ENCODE measurements around the gene NMT1.

The NMT1 gene

GRCh38 chr17:45115015-45115625 lies 54.0 kb downstream of the NMT1 start:
- Histone ChIP-seq H3K4me3 (ENCODE audit: low read length) (no peak overlapping the region), H3K9me3 (ENCODE audit: insufficient read depth, low read depth, low read length) (no peaks in the 10 kb centered on the region), H3K9ac (ENCODE audit: low read depth, low read length) (no peak overlapping the region), H3K27ac (ENCODE audit: low read depth, low read length) (no peak overlapping the region), H3K27me3 (ENCODE audit: insufficient read depth, low read length) (no peaks in the 10 kb centered on the region), H3K36me3 (ENCODE audit: insufficient read depth, low read length) (no peaks in the 10 kb centered on the region), H3K4me1 (ENCODE audit: insufficient read depth, low read length) (no peaks in the 10 kb centered on the region)
- WGBS: 93% methylated on average over 26 of the region's 26 CpGs

- Histone ChIP-seq H3K4me1 (ENCODE audit: insufficient read depth, low read length) (no peaks in the 10 kb centered on the region), H3K27me3 (ENCODE audit: insufficient read depth, low read length) (no peaks in the 10 kb centered on the region), H3K9me3 (ENCODE audit: insufficient read depth, low read depth, low read length) (no peaks in the 10 kb centered on the region), H3K27ac (ENCODE audit: low read depth, low read length) (no peak overlapping the region), H3K9ac (ENCODE audit: low read depth, low read length) (no peak overlapping the region), H3K36me3 (ENCODE audit: insufficient read depth, low read length) (no peaks in the 10 kb centered on the region), H3K4me3 (ENCODE audit: low read length) (no peak overlapping the region)
- WGBS: 85% methylated on average over 8 of the region's 11 CpGs
Measured at GRCh38 chr17:45115871-45116270, 54.8 kb downstream of the NMT1 start.

- no peak overlapping the region for H3K4me3 ChIP-seq (ENCODE audit: low read length)
- H3K27ac ChIP-seq (ENCODE audit: low read depth, low read length): no peak overlapping the region
- 89% methylated on average over 9 of the region's 10 CpGs for WGBS
- no peaks in the 10 kb centered on the region for H3K27me3 ChIP-seq (ENCODE audit: insufficient read depth, low read length)
- H3K9me3 ChIP-seq (ENCODE audit: insufficient read depth, low read depth, low read length): no peaks in the 10 kb centered on the region
- H3K9ac ChIP-seq (ENCODE audit: low read depth, low read length): no peak overlapping the region
- no peaks in the 10 kb centered on the region for H3K4me1 ChIP-seq (ENCODE audit: insufficient read depth, low read length)
- H3K36me3 ChIP-seq (ENCODE audit: insufficient read depth, low read length): no peaks in the 10 kb centered on the region
Measured at GRCh38 chr17:45116434-45117016, 55.4 kb downstream of the NMT1 start.

GRCh38 chr17:45117334-45117733 lies 56.2 kb downstream of the NMT1 start:
- no peaks in the 10 kb centered on the region for H3K36me3 ChIP-seq (ENCODE audit: insufficient read depth, low read length)
- no peak overlapping the region for H3K9ac ChIP-seq (ENCODE audit: low read depth, low read length)
- H3K9me3 ChIP-seq (ENCODE audit: insufficient read depth, low read depth, low read length): no peaks in the 10 kb centered on the region
- H3K27ac ChIP-seq (ENCODE audit: low read depth, low read length): no peak overlapping the region
- 97% methylated on average over 4 of the region's 4 CpGs for WGBS
- H3K27me3 ChIP-seq (ENCODE audit: insufficient read depth, low read length): no peaks in the 10 kb centered on the region
- H3K4me3 ChIP-seq (ENCODE audit: low read length): no peak overlapping the region
- H3K4me1 ChIP-seq (ENCODE audit: insufficient read depth, low read length): no peaks in the 10 kb centered on the region

GRCh38 chr17:45117848-45118646 lies 56.9 kb downstream of the NMT1 start:
- WGBS: 94% methylated on average over 20 of the region's 20 CpGs
- Histone ChIP-seq H3K9ac (ENCODE audit: low read depth, low read length) (no peak overlapping the region), H3K27ac (ENCODE audit: low read depth, low read length) (no peak overlapping the region), H3K9me3 (ENCODE audit: insufficient read depth, low read depth, low read length) (no peaks in the 10 kb centered on the region), H3K4me1 (ENCODE audit: insufficient read depth, low read length) (no peaks in the 10 kb centered on the region), H3K4me3 (ENCODE audit: low read length) (no peak overlapping the region), H3K27me3 (ENCODE audit: insufficient read depth, low read length) (no peaks in the 10 kb centered on the region), H3K36me3 (ENCODE audit: insufficient read depth, low read length) (no peaks in the 10 kb centered on the region)

GRCh38 chr17:45118691-45119090 lies 57.6 kb downstream of the NMT1 start:
- Histone ChIP-seq H3K9ac (ENCODE audit: low read depth, low read length) (no peak overlapping the region), H3K4me3 (ENCODE audit: low read length) (no peak overlapping the region), H3K27ac (ENCODE audit: low read depth, low read length) (no peak overlapping the region), H3K4me1 (ENCODE audit: insufficient read depth, low read length) (no peaks in the 10 kb centered on the region), H3K36me3 (ENCODE audit: insufficient read depth, low read length) (no peaks in the 10 kb centered on the region), H3K9me3 (ENCODE audit: insufficient read depth, low read depth, low read length) (no peaks in the 10 kb centered on the region), H3K27me3 (ENCODE audit: insufficient read depth, low read length) (no peaks in the 10 kb centered on the region)
- WGBS: 95% methylated on average over 23 of the region's 23 CpGs

- whole genome bisulfite sequencing: 92% methylated on average over 8 of the region's 8 CpGs
- Histone ChIP-seq H3K4me3 (ENCODE audit: low read length) (no peak overlapping the region), H3K27me3 (ENCODE audit: insufficient read depth, low read length) (no peaks in the 10 kb centered on the region), H3K4me1 (ENCODE audit: insufficient read depth, low read length) (no peaks in the 10 kb centered on the region), H3K9me3 (ENCODE audit: insufficient read depth, low read depth, low read length) (no peaks in the 10 kb centered on the region), H3K9ac (ENCODE audit: low read depth, low read length) (no peak overlapping the region), H3K36me3 (ENCODE audit: insufficient read depth, low read length) (no peaks in the 10 kb centered on the region), H3K27ac (ENCODE audit: low read depth, low read length) (no peak overlapping the region)
Measured at GRCh38 chr17:45119964-45120363, 58.8 kb downstream of the NMT1 start.

GRCh38 chr17:45120558-45120957 lies 59.4 kb downstream of the NMT1 start:
- Histone ChIP-seq H3K36me3 (ENCODE audit: insufficient read depth, low read length) (no peaks in the 10 kb centered on the region), H3K27me3 (ENCODE audit: insufficient read depth, low read length) (no peaks in the 10 kb centered on the region), H3K9me3 (ENCODE audit: insufficient read depth, low read depth, low read length) (no peaks in the 10 kb centered on the region), H3K27ac (ENCODE audit: low read depth, low read length) (no peak overlapping the region), H3K9ac (ENCODE audit: low read depth, low read length) (no peak overlapping the region), H3K4me3 (ENCODE audit: low read length) (no peak overlapping the region), H3K4me1 (ENCODE audit: insufficient read depth, low read length) (no peaks in the 10 kb centered on the region)
- WGBS: 95% methylated on average over 22 of the region's 22 CpGs

DNA sequence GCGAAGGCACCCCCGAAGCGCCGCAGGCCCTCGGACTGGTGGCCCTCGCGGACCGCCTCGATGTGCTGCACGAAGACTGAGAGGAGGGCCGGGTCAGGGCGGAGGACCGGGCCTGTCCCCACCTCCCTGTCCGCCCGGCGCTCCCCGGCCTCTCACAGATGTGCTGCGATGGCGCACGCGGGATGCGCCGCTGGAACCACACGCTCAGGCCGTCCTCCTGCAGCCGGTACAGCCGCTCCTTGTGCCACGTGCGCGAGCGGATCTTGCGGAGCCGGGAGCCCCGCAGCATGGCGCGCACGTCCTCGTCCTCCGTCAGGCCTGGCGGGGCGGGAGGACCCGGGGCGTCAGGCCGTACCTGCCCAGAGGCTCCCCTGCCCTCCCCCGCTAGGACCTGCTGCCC lies 59.9 kb downstream of the NMT1 start:
- no peak overlapping the region for H3K9ac ChIP-seq (ENCODE audit: low read depth, low read length)
- WGBS: 95% methylated on average over 45 of the region's 45 CpGs
- H3K36me3 ChIP-seq (ENCODE audit: insufficient read depth, low read length): no peaks in the 10 kb centered on the region
- no peaks in the 10 kb centered on the region for H3K9me3 ChIP-seq (ENCODE audit: insufficient read depth, low read depth, low read length)
- no peaks in the 10 kb centered on the region for H3K4me1 ChIP-seq (ENCODE audit: insufficient read depth, low read length)
- no peak overlapping the region for H3K4me3 ChIP-seq (ENCODE audit: low read length)
- H3K27me3 ChIP-seq (ENCODE audit: insufficient read depth, low read length): no peaks in the 10 kb centered on the region
- H3K27ac ChIP-seq (ENCODE audit: low read depth, low read length): no peak overlapping the region

GRCh38 chr17:45123076-45123770 lies 62.1 kb downstream of the NMT1 start:
- no peak overlapping the region for H3K9ac ChIP-seq (ENCODE audit: low read depth, low read length)
- no peaks in the 10 kb centered on the region for H3K27me3 ChIP-seq (ENCODE audit: insufficient read depth, low read length)
- 92% methylated on average over 6 of the region's 6 CpGs for WGBS
- H3K4me3 ChIP-seq (ENCODE audit: low read length): no peak overlapping the region
- H3K27ac ChIP-seq (ENCODE audit: low read depth, low read length): no peak overlapping the region
- no peaks in the 10 kb centered on the region for H3K9me3 ChIP-seq (ENCODE audit: insufficient read depth, low read depth, low read length)
- no peaks in the 10 kb centered on the region for H3K4me1 ChIP-seq (ENCODE audit: insufficient read depth, low read length)
- no peaks in the 10 kb centered on the region for H3K36me3 ChIP-seq (ENCODE audit: insufficient read depth, low read length)

Data from HUES64 (cell line).